GM18511 (cell line): Measurements from ENCODE around the gene FNDC3B.
A peak's percentile ranks its signal among the peaks of the same experiment; 100 is the strongest.

Source experiments
- ATAC-seq: cut with Tn5 transposase; IDR thresholded peaks from one replicate; pipeline ENCODE4 v1.9.1; 2021; ENCODE audit warnings: mild to moderate bottlenecking, moderate library complexity; ENCODE audit not compliant: unreplicated experiment

FNDC3B gene

GRCh38 chr3:172132159-172132586 lies 92.8 kb downstream of the FNDC3B start:
- no peak for ATAC-seq

GRCh38 chr3:172132721-172133311 lies 93.4 kb downstream of the FNDC3B start:
- no peak for ATAC-seq

GRCh38 chr3:172133838-172134237 lies 94.5 kb downstream of the FNDC3B start:
- no peak for ATAC-seq

DNA sequence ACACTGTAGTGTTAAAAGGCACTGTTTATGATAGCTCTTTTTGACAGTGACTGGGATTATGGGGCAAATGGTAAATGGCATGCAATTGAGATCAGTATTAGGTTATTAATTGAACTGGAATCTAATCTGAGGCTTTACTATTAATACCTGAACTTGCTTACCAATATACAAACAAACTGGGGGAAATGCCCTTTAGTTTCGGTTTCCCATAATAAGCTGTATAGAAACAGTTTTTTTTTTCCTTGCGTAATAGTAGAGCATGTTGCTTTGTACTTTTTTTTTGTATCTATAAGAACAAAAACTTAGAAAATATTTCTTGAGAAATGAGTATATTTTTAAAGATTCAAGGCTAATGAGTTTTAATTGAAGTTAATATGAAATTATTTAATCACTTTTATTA lies 95.0 kb downstream of the FNDC3B start:
- ATAC-seq, result peak; percentile 59

GRCh38 chr3:172135185-172135584 lies 95.8 kb downstream of the FNDC3B start:
- ATAC-seq, result no peak

- no peak for ATAC-seq
These were observed 96.4 kb downstream of the FNDC3B start for GRCh38 chr3:172135820-172136219.

DNA sequence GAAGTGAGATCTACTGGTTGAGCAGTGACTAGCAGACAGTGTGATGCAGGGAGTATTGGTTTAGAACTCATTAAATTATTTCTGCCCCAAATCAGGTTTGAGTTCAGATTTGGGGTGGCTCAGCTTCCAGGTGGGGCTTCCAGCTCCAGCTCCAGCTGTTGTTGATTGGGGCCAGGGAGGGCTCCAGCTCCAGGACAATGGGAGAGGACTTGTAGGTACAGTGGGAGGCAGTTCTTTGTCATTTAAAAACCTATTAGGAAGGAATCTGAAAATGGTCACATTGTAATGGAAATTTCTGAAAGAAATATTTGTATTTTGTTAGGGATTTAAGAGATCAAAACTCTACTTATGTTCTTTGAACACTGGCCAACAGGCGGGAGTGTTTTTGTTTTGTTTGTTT lies 97.0 kb downstream of the FNDC3B start:
- ATAC-seq, result no peak

DNA sequence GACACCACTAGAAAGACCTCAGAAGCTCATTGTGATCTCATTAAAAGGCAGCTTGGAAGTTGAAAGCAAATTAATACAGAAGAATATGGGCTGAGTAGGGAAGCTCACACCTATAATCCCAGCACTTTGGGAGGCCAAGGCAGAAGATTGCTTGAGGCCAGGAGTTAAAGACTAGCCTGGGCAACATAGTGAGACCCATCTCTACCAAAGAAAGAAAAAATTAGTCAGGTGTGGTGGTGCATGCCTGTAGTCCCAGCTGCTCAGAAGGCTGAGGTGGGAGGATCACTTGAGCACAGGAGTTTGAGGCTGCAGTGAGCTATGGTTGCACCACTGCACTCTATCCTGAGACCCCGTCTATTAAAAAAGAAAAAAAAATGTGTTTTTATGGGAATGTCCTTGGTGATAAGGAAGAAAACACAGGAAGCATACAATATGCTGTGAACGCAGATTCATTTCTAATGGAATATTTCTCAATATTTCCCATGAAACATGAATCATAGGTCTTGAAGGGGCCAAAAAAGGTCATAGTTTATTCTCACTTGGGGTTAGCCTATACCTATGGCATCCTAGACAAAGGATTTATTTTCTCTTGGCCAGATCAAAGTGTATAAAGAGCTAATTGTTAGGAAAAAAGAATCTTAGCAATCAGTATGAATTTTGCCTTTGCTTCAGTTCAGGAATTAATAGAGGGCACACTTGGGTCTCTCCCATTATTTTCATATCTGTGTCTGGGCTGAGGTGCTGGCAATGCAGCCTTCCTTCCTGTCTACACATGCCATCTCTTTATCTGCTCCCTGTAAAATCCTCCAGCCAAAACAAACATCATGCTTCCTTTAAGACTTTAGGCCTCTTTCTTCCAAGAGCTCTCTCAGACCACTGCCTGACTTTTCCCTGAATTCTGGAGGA lies 98.2 kb downstream of the FNDC3B start:
- no peak for ATAC-seq

GRCh38 chr3:172138193-172138537 lies 98.8 kb downstream of the FNDC3B start:
- ATAC-seq, result no peak

DNA sequence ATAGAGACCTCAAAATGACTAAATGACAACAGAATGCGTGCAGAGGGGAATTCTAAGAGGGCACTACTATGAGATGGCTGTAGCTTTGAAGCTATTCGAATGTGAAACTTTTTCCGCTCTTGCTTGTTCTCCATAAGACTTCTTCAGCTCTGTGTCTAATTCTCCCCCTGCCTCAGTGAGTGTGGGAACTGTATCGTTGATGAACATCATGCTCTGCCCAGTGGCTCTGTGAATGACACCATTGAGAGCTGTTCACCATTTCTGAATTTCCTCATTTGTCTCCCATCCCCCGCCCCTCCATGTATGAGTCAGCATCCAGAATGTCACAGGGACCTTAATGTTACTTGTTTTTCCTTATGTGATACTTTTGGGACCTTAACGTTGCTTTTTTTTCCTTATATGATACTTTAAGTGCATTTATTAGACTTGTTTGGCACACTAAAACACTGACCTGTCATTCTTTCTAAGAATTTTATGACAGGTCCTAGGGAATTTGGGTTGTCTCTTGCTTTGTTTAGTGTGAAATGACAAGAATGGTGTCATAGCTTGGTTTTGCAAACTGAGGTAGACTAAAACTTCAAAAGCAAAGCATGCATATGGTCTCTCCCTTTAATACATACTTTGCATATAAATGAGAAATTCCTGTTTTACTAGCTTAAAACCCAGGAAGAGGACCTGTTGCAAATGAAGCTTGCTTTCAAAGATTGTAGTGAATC lies 99.6 kb downstream of the FNDC3B start:
- peak; percentile 39 for ATAC-seq

DNA sequence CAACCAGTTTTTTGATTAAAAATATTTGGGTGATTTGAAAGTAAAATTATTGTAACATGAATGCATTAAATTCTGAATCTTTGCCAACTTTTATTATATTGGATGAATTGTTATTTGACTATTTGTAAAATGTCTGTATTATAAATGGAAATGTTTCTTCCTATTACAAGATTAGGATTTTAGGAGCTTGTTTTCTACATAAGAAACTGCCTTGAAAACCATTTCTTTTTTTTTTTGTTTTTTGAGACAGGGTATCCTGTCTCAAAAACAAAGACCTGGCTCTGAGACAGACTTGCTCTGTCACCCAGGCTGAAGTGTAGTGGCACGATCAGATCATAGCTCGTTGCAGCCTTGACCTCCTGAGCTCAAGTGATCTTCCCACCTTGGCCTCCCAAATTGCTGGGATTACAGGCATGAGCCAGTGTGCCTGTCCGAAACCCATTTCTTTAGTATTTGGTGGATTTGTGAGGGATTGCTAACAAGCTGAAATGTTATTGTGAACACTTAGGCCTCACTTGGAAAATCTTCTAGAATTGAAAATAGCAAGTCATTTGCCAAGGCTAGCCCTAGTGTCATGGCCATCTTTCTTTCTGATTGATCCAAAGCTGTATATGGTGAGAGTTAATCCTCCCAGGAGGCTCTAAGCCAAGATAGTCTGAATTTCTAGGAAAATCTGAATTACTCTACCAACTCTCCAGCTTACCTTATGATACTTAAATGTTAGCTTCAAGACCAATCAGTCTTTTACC lies 100.3 kb downstream of the FNDC3B start:
- no peak for ATAC-seq

GRCh38 chr3:172140499-172141391 lies 101.4 kb downstream of the FNDC3B start:
- no peak for ATAC-seq

GRCh38 chr3:172142051-172142863 lies 102.9 kb downstream of the FNDC3B start:
- ATAC-seq, result peak; percentile 77

- no peak for ATAC-seq
These were observed 103.6 kb downstream of the FNDC3B start for GRCh38 chr3:172142864-172143451.

GRCh38 chr3:172143739-172144497 lies 104.5 kb downstream of the FNDC3B start:
- ATAC-seq, result no peak

DNA sequence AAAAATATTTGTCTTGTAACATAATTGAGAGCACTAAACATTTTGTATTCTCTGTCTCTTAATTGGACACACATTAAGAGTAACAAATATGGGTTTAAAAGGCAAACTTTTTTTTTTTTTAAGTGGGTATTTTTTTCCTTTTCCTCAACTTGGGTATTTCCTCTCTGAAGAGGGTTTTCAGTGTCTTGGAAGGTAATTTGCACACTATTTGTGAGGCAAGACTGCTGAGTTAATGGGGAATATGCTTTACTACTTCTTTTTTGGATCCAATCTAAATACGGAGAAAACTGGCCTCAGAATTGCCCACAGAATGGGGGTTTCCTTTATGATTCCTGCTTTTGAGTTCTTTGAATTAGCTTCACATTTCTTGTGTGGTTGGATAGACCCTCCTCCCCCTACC lies 105.2 kb downstream of the FNDC3B start:
- ATAC-seq, result no peak

GRCh38 chr3:172145031-172145686 lies 105.8 kb downstream of the FNDC3B start:
- peak; percentile 46 for ATAC-seq

GRCh38 chr3:172146349-172146748 lies 107.0 kb downstream of the FNDC3B start:
- ATAC-seq, result no peak
